CD4-positive, alpha-beta T cell treated with Interleukin-6 for 4 hours (primary cell): ENCODE results near the gene LDHD.

Experiments
- DNase-seq: peaks from one replicate; pipeline ENCODE4 v3.0.0-alpha.2; 2020; ENCODE audit warnings: mixed read lengths

Gene LDHD

GRCh38 chr16:75114179-75114945, 2.2 kb downstream of the LDHD start:
- DNase-seq: no peak

- DNase-seq: no peak
Observed at GRCh38 chr16:75113541-75114121, 2.9 kb downstream of the LDHD start.

GRCh38 chr16:75112734-75113491, 3.7 kb downstream of the LDHD start:
- DNase-seq: no peak

- no peak for DNase-seq
Observed at GRCh38 chr16:75111961-75112733, 4.4 kb downstream of the LDHD start.

- no peak for DNase-seq
Observed at GRCh38 chr16:75111514-75111940, 5.1 kb downstream of the LDHD start.

- DNase-seq: peak; percentile 87
Observed at GRCh38 chr16:75110637-75111513, 5.7 kb downstream of the LDHD start.

GRCh38 chr16:75109732-75110243, 6.8 kb downstream of the LDHD start:
- peak; percentile 31 for DNase-seq

- DNase-seq: peak; percentile 90
Observed at GRCh38 chr16:75108792-75109731, 7.5 kb downstream of the LDHD start.

- DNase-seq: no peak
Observed at GRCh38 chr16:75107505-75107904, 9.1 kb downstream of the LDHD start.

GRCh38 chr16:75106351-75107274, 10.0 kb downstream of the LDHD start:
- no peak for DNase-seq

GRCh38 chr16:75105306-75106061, 11.1 kb downstream of the LDHD start:
- DNase-seq: peak; percentile 35

GRCh38 chr16:75104836-75105235, 11.7 kb downstream of the LDHD start:
- DNase-seq: no peak

GRCh38 chr16:75103994-75104393, 12.6 kb downstream of the LDHD start:
- no peak for DNase-seq

GRCh38 chr16:75102595-75102994, 14.0 kb downstream of the LDHD start:
- DNase-seq: no peak

GRCh38 chr16:75101635-75102034, 14.9 kb downstream of the LDHD start:
- DNase-seq: no peak

- DNase-seq: no peak
Observed at GRCh38 chr16:75100603-75100990, 16.0 kb downstream of the LDHD start.

- peak; percentile 59 for DNase-seq
Observed at GRCh38 chr16:75099738-75100602, 16.6 kb downstream of the LDHD start.
